DMS 273 (cell line): ENCODE data around the gene PEX11B.

Experiments
- DNase-seq: peaks from one replicate; lab custom pipeline; 2025; ENCODE audit not compliant: unreplicated experiment; lab: John Stamatoyannopoulos, UW

The PEX11B gene, protein sequence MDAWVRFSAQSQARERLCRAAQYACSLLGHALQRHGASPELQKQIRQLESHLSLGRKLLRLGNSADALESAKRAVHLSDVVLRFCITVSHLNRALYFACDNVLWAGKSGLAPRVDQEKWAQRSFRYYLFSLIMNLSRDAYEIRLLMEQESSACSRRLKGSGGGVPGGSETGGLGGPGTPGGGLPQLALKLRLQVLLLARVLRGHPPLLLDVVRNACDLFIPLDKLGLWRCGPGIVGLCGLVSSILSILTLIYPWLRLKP

GRCh38 chr1:145918144-145918991 lies at the start of gene PEX11B:
PEX11B (minus strand) TSS chr1:145918717; CDS start chr1:145918688, 29 bp downstream.
- DNase-seq, result peak; percentile 94

- DNase-seq, result no peak
These were observed 48.8 kb upstream of the PEX11B start for GRCh38 chr1:145967288-145967687.

DNA sequence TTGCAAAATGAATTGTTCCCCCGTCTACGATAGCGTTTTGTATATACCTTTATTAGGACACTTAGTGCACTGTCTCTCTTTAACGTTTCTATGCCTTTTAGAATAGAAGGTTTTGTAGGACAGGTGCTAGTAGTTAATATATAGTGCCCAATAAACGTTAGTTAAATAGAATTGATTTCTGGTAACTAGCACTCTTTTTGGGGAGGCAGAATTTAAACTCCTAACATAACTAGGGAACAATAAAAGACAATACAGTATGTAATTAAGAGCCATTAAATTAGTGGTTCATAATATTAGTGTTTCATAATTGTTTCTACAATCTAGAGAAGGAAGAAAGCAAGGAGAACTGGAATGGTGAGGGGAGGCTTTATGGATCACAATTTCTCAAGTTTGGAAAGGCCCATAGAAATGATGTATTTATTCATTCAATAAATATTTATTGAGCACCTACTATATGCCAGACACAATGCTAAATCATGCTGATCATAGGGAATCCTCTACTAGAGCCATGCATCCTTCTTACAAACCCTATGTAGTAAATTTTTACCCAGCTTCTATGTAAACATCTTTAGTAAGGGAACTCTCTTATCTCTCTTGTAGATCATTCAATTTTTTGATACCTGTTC lies 46.7 kb upstream of the PEX11B start:
- no peak for DNase-seq

GRCh38 chr1:145964328-145965118 lies 46.0 kb upstream of the PEX11B start, which contains the start of the genes ANKRD34A and POLR3GL:
ANKRD34A (minus strand) TSS chr1:145964575; CDS start chr1:145961759, 2,816 bp downstream.
POLR3GL (plus strand) TSS chr1:145964690; CDS start chr1:145974866, 10,176 bp downstream.
- peak; percentile 98 for DNase-seq

- peak; percentile 71 for DNase-seq
These were observed 44.9 kb upstream of the PEX11B start for GRCh38 chr1:145963265-145964019.

DNA sequence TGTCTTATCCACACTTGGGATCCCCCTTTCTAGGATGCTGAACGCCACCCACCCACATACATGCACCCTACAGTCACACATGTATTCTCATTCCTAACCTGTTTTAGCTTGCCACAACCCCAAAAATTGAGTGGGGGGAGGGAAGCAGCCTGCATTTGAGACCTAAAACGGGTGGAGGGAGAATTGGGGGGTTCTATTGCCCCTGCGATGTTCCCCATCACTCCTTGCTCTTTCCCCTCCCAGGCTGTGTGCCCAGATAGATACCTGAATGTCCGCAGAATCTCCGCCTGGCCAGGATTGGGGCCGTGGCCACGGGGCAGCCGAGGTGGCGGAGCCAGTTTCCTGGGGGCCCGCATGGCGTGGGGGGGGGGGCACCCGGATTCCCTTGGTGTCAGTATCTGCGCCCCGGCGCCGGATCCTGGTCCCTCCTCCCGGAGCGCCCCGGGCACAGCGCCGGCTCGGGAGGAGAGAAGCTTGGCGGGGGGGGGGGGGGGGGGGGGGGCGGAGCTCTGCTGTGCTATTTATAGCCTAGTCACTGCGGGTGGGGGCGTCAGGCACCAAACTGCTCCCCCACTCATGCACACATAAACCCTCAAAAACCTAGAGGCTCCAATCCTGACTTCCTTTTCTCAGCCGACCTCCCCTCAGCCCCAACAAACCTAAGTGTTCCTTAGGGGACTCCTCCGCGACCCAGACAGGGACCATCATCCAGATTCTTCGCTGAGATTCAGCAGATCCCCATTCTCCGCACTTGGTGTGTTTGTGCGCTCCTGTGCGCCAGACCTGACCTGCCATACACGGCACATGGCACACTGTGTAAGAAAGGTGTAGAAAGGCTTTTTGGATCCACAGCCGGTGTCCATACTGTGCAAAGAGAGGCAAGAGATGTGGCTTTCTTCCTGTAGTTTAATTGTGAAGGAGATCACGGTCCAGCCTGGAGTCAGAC lies 43.9 kb upstream of the PEX11B start:
- peak; percentile 71 for DNase-seq

GRCh38 chr1:145961425-145962156 lies 43.1 kb upstream of the PEX11B start:
- DNase-seq, result peak; percentile 55

- DNase-seq, result no peak
These were observed 42.5 kb upstream of the PEX11B start for GRCh38 chr1:145961109-145961424.

DNA sequence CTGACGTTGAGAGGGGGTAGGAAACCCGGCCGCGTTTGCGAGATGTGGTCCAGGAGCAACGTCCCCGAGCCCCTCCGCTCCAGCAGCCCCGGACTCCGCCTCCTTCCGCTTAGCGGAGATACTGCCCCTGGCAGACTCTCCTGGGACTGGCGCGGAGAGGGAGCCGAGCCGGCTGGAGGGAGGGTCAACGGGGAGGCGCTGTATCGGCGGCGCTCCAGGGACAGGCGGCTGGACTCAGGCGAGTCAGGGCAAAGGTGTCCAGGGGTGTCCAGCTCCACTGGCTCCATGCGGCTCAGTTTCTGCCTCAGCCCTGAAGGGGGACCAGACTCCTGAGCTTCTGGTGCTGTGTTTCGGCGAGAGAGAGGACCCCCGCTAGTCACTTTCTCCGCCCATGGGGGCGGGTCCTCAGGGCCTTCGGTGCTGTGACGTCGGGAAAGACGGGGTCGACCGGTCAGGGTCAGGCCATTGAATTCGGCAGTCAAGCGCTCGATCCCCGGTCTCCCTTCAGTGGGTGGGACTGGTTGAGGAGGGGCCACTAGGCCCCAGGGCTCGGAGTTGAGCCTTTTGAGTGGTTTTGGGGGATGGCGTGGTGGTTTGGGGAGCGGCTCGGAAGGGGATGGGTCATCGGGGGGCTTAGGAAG lies 42.1 kb upstream of the PEX11B start:
- DNase-seq, result no peak

DNA sequence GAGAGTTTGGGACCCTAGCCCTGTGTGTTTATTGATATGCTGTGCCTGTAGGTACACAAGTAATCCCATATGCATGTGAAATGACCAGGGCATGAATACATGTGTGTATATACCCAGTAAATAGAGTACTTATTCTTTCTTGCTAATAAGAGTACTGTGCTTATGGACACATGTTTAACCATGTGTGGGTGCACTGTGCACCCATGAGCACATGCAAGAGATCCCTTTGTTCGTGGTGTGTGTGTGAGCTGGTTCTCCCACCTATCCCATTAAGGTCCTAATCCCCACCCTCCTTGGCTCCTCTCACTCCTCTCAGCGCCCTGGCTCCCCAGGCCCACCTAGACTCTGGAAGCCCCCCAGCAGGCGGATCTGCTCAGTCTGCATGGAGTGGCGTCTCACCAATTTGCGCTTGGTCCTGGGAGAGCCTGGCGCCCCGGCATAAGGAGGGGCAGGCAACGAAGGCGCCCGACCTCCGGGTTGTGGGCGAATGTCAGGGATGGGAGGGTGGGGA lies 41.5 kb upstream of the PEX11B start:
- no peak for DNase-seq

- no peak for DNase-seq
These were observed 40.8 kb upstream of the PEX11B start for GRCh38 chr1:145959333-145959732.

- DNase-seq, result no peak
These were observed 40.2 kb upstream of the PEX11B start for GRCh38 chr1:145958734-145959133.

- DNase-seq, result peak; percentile 99
These were observed 39.2 kb upstream of the PEX11B start, which contains the start of gene LIX1L for GRCh38 chr1:145957443-145958319. LIX1L (minus strand) TSS chr1:145958017; CDS start chr1:145957927, 90 bp downstream.

DNA sequence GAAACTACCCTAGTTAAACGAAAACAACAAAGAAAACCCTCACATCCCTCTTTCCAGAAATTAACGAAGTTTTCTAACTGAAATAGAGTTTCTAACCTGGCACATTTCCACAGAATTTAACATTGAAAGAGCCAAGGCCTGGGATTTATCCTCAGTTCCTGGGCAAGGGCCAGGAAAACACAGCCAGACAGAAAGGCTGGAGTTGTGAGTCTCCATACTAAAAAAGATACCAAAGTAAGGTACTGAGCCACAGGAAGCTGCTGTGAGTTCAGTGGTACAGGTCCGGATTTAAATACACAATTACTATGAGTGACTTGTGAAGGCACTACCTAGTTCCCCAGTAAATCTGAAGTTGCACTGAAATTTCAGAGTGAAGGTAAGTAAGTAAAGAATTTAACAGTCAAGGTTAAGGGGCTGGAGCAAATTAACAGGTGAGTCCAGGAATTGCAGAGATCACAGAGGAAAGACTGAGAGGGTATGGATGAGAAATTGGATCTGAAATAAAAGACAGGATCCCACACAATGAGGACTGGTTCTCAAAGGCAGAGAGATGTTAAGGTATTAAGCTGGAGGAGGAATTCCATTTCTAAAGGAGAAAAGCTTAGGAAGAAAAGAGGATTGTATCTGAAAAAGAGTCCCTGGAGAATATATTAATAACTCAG lies 38.4 kb upstream of the PEX11B start:
- peak; percentile 61 for DNase-seq

- DNase-seq, result no peak
These were observed 37.8 kb upstream of the PEX11B start for GRCh38 chr1:145956361-145956760.

- no peak for DNase-seq
These were observed 36.9 kb upstream of the PEX11B start for GRCh38 chr1:145955436-145955835.
